ENCODE results near the gene ABHD14A.

DNA sequence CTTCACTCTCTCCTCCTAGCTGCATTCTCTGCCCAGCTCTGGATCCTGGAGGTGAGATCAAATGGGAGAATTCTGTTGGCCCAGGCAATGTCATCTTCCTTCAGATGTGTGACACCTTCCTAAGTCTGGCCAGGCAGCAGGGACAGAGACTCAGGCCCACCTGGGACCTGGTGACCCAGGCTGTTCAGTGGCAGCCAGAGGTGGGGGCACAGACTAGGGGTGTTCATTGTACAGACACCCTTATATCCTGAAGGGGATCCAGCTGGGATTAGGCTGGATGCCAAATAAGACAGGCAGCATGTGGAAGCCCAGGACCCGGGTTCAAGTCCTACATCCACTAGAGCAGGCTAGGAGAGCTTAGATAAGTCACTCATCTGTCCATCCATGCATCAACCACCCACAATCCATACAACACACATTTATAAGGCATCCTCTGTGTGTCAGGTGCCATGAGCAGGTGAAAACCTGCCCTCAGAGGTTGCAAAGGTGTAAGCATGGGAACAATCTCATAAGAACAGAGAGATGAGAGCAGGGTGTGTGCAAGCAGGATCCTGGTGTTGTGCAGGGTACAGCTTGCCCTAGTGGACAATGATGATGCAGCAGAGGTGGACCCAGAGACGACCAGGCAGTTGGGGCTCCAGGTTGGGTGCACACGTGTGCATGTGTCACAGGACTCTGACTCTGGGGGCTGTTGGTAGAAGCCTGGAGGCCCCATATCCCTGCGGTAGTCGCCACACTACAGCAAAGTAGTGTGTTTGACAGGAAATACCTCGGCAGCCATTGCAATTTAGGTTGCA lies 39.1 kb downstream of the ABHD14A start:
- TF ChIP-seq, protein P1, sequence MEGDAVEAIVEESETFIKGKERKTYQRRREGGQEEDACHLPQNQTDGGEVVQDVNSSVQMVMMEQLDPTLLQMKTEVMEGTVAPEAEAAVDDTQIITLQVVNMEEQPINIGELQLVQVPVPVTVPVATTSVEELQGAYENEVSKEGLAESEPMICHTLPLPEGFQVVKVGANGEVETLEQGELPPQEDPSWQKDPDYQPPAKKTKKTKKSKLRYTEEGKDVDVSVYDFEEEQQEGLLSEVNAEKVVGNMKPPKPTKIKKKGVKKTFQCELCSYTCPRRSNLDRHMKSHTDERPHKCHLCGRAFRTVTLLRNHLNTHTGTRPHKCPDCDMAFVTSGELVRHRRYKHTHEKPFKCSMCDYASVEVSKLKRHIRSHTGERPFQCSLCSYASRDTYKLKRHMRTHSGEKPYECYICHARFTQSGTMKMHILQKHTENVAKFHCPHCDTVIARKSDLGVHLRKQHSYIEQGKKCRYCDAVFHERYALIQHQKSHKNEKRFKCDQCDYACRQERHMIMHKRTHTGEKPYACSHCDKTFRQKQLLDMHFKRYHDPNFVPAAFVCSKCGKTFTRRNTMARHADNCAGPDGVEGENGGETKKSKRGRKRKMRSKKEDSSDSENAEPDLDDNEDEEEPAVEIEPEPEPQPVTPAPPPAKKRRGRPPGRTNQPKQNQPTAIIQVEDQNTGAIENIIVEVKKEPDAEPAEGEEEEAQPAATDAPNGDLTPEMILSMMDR (IDR thresholded peaks at IDR 0.05), result no peak
- TF ChIP-seq POLR2A (IDR thresholded peaks at IDR 0.05) (no peak), POLR2AphosphoS5 (IDR thresholded peaks at IDR 0.05) (no peak)
